Upper lobe of right lung (tissue), 1 donor: Measurements from ENCODE around the gene HAPLN2. TPM values are rescaled to one million over a fixed set of nuclear protein-coding genes. Genes with fewer than 3 reads are reported as not detected.
A peak's percentile ranks its signal among the peaks of the same experiment; 100 is the strongest.

Experiments
- ATAC-seq: fragments of 200-7000 bp; cut with Tn5 transposase; one replicate; pipeline ENCODE4 v1.9.1; 2020; ENCODE audit warnings: mild to moderate bottlenecking, moderate library complexity
- DNase-seq: peaks from one replicate; pipeline ENCODE4 v3.0.0-alpha.2; 2020
- H3K27ac ChIP-seq: fragments of 200-600 bp; one replicate; pipeline ENCODE4 v1.8.0; 2022
- H3K27me3 ChIP-seq: fragments of 200-600 bp; one replicate; pipeline ENCODE4 v1.8.0; 2022; ENCODE audit warnings: mild to moderate bottlenecking
- H3K36me3 ChIP-seq: fragments of 200-600 bp; one replicate; pipeline ENCODE4 v1.8.0; 2022
- H3K4me1 ChIP-seq: fragments of 200-600 bp; one replicate; pipeline ENCODE4 v1.8.0; 2022
- H3K4me3 ChIP-seq: fragments of 200-600 bp; one replicate; pipeline ENCODE4 v1.8.0; 2022; ENCODE audit warnings: mild to moderate bottlenecking
- H3K9me3 ChIP-seq: fragments of 200-600 bp; one replicate; pipeline ENCODE4 v1.8.0; 2022
- CTCF ChIP-seq: fragments of 200-600 bp; IDR thresholded peaks from one replicate; pipeline ENCODE4 v1.8.0; 2022; ENCODE audit warnings: antibody characterized with exemption
- intact Hi-C: fragments of 100-400 bp; cut with DNase I; formaldehyde crosslinking; loops from one replicate; pipeline ENCODE4 v1.11.0; 2022
- total RNA-seq: library from RNA; stranded (reverse); fragmentation: NEBNext Ultra II Directional; extraction: Animal tissue kit (Norgen Biotek cat#: 25700); gene quantifications from one replicate; pipeline ENCODE4 v1.2.1, GENCODE V29; 2021
- donor health status: DM: no; HTN: yes; CAD: no; lungs with severe emphysema.

HAPLN2 gene
- total RNA-seq, 1 donor from 2014 or later: 0.78 TPM

GRCh38 chr1:156668801-156669637 lies 49.8 kb downstream of the HAPLN2 start:
- no peak for ATAC-seq
- Histone ChIP-seq H3K9me3 (no peaks in the 10 kb centered on the region), H3K27me3 (no peaks in the 10 kb centered on the region), H3K4me1 (peaks cover 40% of the 10 kb centered on the region), H3K27ac (peak overlapping the region; percentile 82), H3K4me3 (no peak overlapping the region), H3K36me3 (no peaks in the 10 kb centered on the region)
- no peak for TF ChIP-seq CTCF
- DNase-seq: no peak
- intact Hi-C loops: no loop called here

GRCh38 chr1:156669794-156670193 lies 50.6 kb downstream of the HAPLN2 start:
- H3K27me3 ChIP-seq: no peaks in the 10 kb centered on the region
- no peak overlapping the region for H3K27ac ChIP-seq
- intact Hi-C loops: loop anchor here (10.0 kb wide), 1 partner anchor 45 kb away; no protein-coding TSS in a partner anchor
- H3K4me1 ChIP-seq: peaks cover 33% of the 10 kb centered on the region
- TF ChIP-seq CTCF: no peak
- no peaks in the 10 kb centered on the region for H3K9me3 ChIP-seq
- no peaks in the 10 kb centered on the region for H3K36me3 ChIP-seq
- ATAC-seq: no peak
- H3K4me3 ChIP-seq: no peak overlapping the region
- no peak for DNase-seq

GRCh38 chr1:156670359-156670758 lies 51.1 kb downstream of the HAPLN2 start:
- Histone ChIP-seq H3K9me3 (no peaks in the 10 kb centered on the region), H3K27ac (peak overlapping the region; percentile 6), H3K4me1 (peaks cover 30% of the 10 kb centered on the region), H3K27me3 (peaks cover 4% of the 10 kb centered on the region), H3K4me3 (no peak overlapping the region), H3K36me3 (no peaks in the 10 kb centered on the region)
- TF ChIP-seq CTCF: no peak
- ATAC-seq (no peak), DNase-seq (no peak)
- intact Hi-C loops: loop anchor here (10.0 kb wide), 1 partner anchor 46 kb away; no protein-coding TSS in a partner anchor

GRCh38 chr1:156670791-156671190 lies 51.6 kb downstream of the HAPLN2 start:
- H3K4me1 ChIP-seq: peaks cover 26% of the 10 kb centered on the region
- no peak overlapping the region for H3K4me3 ChIP-seq
- no peaks in the 10 kb centered on the region for H3K9me3 ChIP-seq
- H3K27ac ChIP-seq: peak overlapping the region; percentile 6
- TF ChIP-seq CTCF: no peak
- H3K27me3 ChIP-seq: peaks cover 9% of the 10 kb centered on the region
- intact Hi-C loops: loop anchor here (10.0 kb wide), 1 partner anchor 46 kb away; no protein-coding TSS in a partner anchor
- H3K36me3 ChIP-seq: no peaks in the 10 kb centered on the region
- no peak for DNase-seq
- no peak for ATAC-seq

- DNase-seq (no peak), ATAC-seq (no peak)
- no peak overlapping the region for H3K4me3 ChIP-seq
- intact Hi-C loops: loop anchor here (10.0 kb wide), 1 partner anchor 47 kb away; no protein-coding TSS in a partner anchor
- H3K36me3 ChIP-seq: no peaks in the 10 kb centered on the region
- no peak for TF ChIP-seq CTCF
- no peak overlapping the region for H3K27ac ChIP-seq
- peaks cover 17% of the 10 kb centered on the region for H3K4me1 ChIP-seq
- H3K27me3 ChIP-seq: peaks cover 18% of the 10 kb centered on the region
- no peaks in the 10 kb centered on the region for H3K9me3 ChIP-seq
Observed at GRCh38 chr1:156671804-156672203, 52.6 kb downstream of the HAPLN2 start.
